ENCODE measurements around the gene CGNL1. TPM values are rescaled to one million over a fixed set of nuclear protein-coding genes. Genes with fewer than 3 reads are reported as not detected.

Gene CGNL1
- total RNA-seq, 1 donor from 2014 or later, result 0.11 TPM

DNA sequence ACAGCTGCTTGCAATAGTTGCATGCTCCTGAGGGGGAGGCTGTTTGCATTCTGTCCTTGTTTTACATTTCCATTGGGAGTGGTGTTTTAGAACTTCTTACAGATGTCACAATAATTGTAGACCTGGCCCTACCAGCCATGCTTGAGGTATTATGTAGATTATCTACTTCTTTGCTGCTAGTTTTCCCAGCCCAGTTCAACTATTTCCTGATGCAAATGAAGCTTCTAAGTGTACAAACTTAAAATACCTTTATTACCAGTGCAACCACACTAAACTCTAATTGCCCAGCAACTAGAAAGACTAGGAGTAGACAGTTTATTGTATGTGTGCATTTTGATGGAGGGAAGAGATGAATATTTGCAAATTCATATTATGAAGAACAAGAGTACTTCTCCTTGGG, 110.5 kb downstream of the CGNL1 start:
- intact Hi-C loops (cut with micrococcal nuclease), result no loop called here

DNA sequence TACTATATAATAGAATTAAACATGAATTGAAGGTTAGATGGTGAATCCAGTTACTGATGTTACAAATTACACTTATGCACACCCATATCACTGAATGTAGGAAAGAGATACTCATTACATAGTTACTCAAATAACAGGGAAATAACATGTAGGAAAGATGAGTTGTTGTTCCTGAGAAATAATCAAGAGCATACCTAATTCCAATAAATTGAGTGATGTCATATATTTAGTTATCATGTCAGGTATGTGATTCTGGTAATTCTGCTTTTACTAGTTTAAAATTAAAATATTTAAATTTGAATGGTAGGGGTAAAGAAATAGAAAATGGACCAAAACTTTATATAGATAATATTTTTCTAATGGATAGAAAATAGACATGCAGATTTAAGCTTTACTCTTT, 112.8 kb downstream of the CGNL1 start:
- Mint-ChIP-seq H3K27me3 (peaks cover 15% of the 10 kb centered on the region), H3K36me3 (ENCODE audit: low read depth) (no peaks in the 10 kb centered on the region), H3K27ac (no peak overlapping the region), H3K4me3 (no peak overlapping the region), H3K9me3 (no peaks in the 10 kb centered on the region), H3K4me1 (peaks cover 2% of the 10 kb centered on the region)
- ChIA-PET POLR2A (no interaction called here), CTCF (no interaction called here)
- no peak for ATAC-seq (ENCODE audit: low read depth)
- intact Hi-C loops (cut with micrococcal nuclease), result no loop called here
- TF ChIP-seq, protein P1, sequence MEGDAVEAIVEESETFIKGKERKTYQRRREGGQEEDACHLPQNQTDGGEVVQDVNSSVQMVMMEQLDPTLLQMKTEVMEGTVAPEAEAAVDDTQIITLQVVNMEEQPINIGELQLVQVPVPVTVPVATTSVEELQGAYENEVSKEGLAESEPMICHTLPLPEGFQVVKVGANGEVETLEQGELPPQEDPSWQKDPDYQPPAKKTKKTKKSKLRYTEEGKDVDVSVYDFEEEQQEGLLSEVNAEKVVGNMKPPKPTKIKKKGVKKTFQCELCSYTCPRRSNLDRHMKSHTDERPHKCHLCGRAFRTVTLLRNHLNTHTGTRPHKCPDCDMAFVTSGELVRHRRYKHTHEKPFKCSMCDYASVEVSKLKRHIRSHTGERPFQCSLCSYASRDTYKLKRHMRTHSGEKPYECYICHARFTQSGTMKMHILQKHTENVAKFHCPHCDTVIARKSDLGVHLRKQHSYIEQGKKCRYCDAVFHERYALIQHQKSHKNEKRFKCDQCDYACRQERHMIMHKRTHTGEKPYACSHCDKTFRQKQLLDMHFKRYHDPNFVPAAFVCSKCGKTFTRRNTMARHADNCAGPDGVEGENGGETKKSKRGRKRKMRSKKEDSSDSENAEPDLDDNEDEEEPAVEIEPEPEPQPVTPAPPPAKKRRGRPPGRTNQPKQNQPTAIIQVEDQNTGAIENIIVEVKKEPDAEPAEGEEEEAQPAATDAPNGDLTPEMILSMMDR (IDR thresholded peaks at IDR 0.05), result no peak
- DNase-seq, result no peak

More for the DNA sequence above, 110.5 kb downstream of the CGNL1 start:
- H3K9me3 Mint-ChIP-seq, result no peaks in the 10 kb centered on the region
- ChIA-PET POLR2A (no interaction called here), CTCF (no interaction called here)
- H3K27ac Mint-ChIP-seq, result no peak overlapping the region
- H3K27me3 Mint-ChIP-seq, result peaks cover 15% of the 10 kb centered on the region
- H3K36me3 Mint-ChIP-seq (ENCODE audit: low read depth), result no peaks in the 10 kb centered on the region
- TF ChIP-seq, protein P1 (IDR thresholded peaks at IDR 0.05), result no peak
- ATAC-seq (ENCODE audit: low read depth) (no peak), DNase-seq (no peak)
- H3K4me3 Mint-ChIP-seq, result no peak overlapping the region
- H3K4me1 Mint-ChIP-seq, result no peaks in the 10 kb centered on the region

DNA sequence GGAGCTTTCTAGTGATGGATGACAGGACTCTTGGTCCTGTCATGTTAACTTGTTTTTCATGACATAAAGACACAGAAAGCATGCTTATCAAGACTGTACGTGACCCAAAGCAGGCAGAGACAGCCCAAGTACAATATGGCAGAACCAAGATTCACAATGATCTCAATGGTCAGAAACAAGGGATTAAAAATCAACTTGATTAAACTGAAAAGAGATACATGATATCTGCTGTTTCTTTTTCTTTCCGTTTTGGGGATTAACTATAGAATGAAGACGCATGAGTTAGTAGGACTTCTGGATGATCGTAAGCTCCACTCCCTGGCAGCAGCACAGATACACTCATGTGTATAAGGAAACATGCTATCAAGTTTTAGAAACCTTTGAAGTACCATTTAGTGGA, 117.0 kb downstream of the CGNL1 start:
- no peak overlapping the region for H3K27ac Mint-ChIP-seq
- DNase-seq, result no peak

DNA sequence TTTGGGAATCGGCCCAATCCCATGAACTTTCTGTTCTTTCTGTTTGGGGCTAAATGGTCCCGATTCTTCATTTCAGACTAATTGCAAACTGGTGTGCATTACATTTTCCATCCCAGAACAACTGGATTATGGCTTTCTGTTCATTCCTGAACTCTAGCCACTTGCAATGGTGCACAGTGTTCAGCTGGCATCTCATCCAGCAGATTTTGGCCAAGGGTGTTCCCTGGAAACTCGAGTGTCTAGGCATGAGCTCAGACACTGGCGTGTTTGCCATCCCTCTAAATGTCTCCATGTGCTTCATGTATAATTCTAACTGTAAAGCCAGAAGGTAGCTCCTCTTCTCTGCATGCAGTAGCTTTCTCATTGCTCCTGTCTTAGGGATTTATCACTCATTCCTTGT, 118.3 kb downstream of the CGNL1 start:
- Mint-ChIP-seq H3K4me3 (no peak overlapping the region), H3K27ac (no peak overlapping the region), H3K4me1 (peaks cover 18% of the 10 kb centered on the region), H3K36me3 (ENCODE audit: low read depth) (no peaks in the 10 kb centered on the region), H3K27me3 (peaks cover 2% of the 10 kb centered on the region), H3K9me3 (no peaks in the 10 kb centered on the region)
- DNase-seq (no peak), ATAC-seq (ENCODE audit: low read depth) (no peak)
- intact Hi-C loops (cut with micrococcal nuclease), result no loop called here
- ChIA-PET POLR2A (no interaction called here), CTCF (no interaction called here)
- TF ChIP-seq, protein P1 (IDR thresholded peaks at IDR 0.05), result no peak

More for the DNA sequence above, 117.0 kb downstream of the CGNL1 start:
- Mint-ChIP-seq H3K36me3 (ENCODE audit: low read depth) (no peaks in the 10 kb centered on the region), H3K4me3 (no peak overlapping the region), H3K27me3 (peaks cover 3% of the 10 kb centered on the region), H3K9me3 (no peaks in the 10 kb centered on the region), H3K4me1 (peaks cover 18% of the 10 kb centered on the region)
- ATAC-seq (ENCODE audit: low read depth), result no peak
- intact Hi-C loops (cut with micrococcal nuclease), result no loop called here
- POLR2A ChIA-PET, result no interaction called here
- CTCF ChIA-PET, result no interaction called here
- TF ChIP-seq, protein P1 (IDR thresholded peaks at IDR 0.05), result no peak

DNA sequence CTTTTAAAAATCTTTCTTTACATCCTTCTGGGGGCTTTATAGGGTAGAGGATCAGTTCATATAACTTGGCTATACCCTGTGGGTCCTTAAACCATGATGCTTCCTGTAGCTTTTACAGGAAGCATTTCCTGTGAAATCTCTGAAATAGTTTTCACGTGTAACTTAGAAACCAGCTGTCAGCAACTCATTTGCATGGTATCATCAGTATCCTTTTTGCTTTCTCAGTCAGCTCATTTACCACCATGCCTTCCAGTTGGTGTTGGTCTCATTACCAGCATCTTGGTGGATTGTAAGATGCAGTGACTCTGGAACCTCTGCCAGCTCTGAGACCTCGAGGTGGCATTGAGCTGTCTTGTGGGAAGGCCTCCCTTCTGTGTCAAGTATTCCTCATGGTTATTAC, 118.7 kb downstream of the CGNL1 start:
- DNase-seq (no peak), ATAC-seq (ENCODE audit: low read depth) (no peak)
- intact Hi-C loops (cut with micrococcal nuclease), result no loop called here
- Mint-ChIP-seq H3K4me1 (peaks cover 18% of the 10 kb centered on the region), H3K27me3 (no peaks in the 10 kb centered on the region), H3K4me3 (no peak overlapping the region), H3K9me3 (no peaks in the 10 kb centered on the region), H3K36me3 (ENCODE audit: low read depth) (no peaks in the 10 kb centered on the region), H3K27ac (no peak overlapping the region)
- ChIA-PET CTCF (no interaction called here), POLR2A (no interaction called here)
- TF ChIP-seq, protein P1 (IDR thresholded peaks at IDR 0.05), result no peak

Measured in activated B cell treated with CpG ODN at 0.5 μM for 24 hours (primary cell).